Stimulated activated CD8-positive, alpha-beta memory T cell treated with anti-CD3 and anti-CD28 coated beads, Interleukin-2, amount 100 ng/mL, for 48 hours (primary cell): ENCODE measurements around the gene PHF2.

ENCODE experiments used
- DNase-seq, 2 donors: peaks; one replicate each; pipeline ENCODE4 v3.0.0-alpha.2; 2020; ENCODE audit warnings: low read depth in 2 of 2

PHF2 gene

GRCh38 chr9:93630806-93631411, 54.5 kb downstream of the PHF2 start:
- no peak for DNase-seq

GRCh38 chr9:93633492-93634221, 57.3 kb downstream of the PHF2 start:
- no peak for DNase-seq

GRCh38 chr9:93634311-93635185, 58.2 kb downstream of the PHF2 start:
- no peak for DNase-seq

- no peak for DNase-seq
Measured at GRCh38 chr9:93635186-93636107, 59.1 kb downstream of the PHF2 start.

DNA sequence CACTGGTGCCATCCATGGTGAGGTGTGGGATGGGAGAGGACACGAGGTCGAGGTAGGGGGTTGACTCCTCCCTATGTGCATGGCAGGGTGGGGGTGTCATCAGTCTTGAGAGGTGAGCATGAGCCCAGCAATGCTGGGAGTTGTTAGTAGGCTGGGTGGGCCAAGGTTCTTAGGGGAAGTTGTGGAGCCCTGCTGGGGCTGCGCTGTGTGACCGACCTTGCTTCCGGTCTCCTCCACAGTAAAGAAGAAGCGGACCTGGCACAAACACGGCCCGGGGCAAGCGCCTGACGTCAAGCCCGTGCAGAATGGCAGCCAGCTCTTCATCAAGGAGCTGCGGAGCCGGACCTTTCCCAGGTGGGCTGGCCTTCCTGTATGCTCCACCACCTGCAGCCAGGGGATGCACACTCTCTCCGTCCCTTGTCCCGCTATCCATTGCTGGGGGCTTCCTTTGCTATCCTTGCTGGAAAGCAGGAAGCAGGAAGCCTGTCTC, 59.8 kb downstream of the PHF2 start:
- no peak for DNase-seq

GRCh38 chr9:93636667-93637066, 60.3 kb downstream of the PHF2 start:
- no peak for DNase-seq

- no peak for DNase-seq
Measured at GRCh38 chr9:93637886-93638285, 61.5 kb downstream of the PHF2 start.

DNA sequence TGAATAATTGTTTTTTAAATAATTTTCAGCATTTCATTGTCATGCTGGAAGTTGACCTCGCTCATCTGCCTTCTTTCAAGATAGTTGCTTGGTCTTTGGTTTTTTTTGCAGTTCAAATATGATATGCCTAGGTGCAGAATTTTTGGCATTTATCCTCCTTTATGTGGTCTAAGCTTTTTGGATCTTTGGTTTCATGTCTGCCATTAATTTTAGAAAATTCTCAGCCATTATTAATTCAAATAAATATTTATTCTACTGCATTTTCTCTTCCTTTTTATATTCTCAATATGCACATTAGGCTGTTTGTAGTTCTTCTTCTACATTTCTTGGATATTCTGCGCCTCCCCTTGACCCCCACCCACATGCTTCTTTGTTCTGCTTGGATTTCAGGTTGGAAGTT, 63.6 kb downstream of the PHF2 start:
- no peak for DNase-seq

- DNase-seq: no peak
Measured at GRCh38 chr9:93642961-93643360, 66.6 kb downstream of the PHF2 start.

DNA sequence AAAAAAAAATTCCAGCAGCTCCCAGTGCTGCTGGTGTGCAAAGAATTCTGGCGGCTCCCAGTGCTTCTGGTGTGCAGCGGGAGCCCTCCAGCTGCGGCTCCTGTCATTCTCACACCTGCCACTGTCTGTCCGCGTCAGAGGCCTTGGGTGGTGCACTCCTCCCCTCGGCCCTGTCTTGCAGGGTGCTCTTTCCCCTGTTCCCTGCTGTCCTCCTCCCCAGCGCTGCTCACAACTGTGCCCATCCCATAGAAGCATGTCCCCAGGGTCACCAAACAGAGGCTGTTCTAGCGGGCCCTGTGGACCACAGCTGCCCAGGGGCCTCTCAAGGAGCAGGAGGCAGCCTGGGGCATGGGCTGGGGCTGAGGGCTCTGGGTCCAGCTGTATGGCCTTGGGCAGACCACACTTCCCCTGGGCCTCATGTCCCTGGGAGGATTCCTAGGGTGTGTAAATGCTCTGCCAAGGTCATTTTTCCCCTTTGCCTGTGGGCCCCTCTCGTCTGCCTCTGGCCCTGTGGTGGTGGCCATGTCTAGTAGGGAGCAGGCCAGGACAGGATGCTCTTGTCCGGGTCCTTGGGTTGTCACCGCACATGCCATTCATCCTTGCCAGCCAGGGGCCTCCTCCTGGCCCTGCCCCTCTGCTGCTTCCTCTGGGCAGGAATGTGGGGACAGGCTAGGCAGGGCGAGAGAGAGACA, 68.2 kb downstream of the PHF2 start:
- no peak for DNase-seq

DNA sequence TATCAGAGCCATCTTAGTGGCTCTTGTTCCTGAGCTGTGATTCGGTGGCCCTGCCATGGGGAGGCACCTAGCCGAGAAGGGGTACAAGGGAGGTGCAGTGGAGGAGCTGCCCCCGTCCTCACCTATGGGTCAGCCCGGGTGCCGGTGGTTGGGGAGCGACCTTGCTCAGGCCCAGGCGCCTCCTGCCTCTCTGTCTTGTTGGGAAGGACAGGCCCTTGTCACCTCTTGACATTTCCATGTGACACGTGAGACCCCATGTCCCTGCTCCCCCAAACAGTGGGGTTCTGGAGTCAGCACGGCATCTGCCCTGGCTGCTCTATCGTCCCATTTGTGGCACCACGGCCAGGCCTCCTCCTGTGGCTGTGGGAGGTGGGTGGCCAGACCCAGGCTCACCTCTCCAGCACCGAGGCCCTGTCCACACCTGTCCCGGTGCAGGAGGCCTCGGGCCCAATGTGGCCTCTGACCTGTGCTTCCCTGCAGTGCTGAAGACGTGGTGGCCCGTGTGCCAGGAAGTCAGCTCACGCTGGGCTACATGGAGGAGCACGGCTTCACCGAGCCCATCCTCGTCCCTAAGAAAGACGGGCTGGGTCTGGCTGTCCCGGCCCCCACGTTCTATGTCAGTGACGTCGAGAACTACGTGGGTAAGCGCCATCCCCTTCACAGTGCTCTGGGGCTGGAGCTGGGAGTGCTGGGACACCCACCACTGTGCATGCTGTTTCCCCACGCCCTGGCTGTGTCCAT, 68.9 kb downstream of the PHF2 start:
- no peak for DNase-seq

DNA sequence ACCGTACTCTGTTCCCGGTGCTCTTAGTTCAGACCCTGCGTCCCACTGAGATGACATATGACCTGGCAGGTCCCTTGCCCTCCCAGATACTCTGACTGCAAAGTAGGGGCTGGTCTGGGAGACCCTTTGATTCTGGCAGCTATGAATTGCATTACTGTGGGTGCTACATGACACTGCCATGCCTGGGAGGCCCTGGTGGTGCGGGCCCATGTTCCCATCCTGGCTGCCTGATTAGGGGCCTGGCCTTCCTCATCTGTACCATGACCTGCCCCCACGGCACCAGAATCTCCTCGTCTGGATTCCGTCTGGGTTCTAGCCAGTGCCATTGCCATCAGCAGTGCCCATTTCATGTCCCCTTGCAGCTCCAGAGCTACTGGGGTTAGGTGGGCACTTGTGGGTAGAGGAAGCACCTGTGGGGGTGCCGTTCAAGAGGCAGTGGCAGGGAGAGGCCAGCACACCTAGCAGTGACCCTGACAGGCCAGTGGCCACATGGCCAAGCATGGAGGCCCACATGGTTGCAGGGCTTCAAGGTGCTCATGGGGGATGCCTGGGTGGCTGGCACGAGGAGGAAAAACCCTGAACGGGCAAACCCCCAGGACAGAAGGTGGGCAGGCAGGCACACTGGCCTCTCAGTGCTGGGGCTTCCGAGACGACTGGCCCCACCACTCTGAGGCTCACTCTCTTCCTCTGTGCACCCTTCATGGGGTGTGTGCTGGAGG, 69.7 kb downstream of the PHF2 start:
- DNase-seq: no peak

DNA sequence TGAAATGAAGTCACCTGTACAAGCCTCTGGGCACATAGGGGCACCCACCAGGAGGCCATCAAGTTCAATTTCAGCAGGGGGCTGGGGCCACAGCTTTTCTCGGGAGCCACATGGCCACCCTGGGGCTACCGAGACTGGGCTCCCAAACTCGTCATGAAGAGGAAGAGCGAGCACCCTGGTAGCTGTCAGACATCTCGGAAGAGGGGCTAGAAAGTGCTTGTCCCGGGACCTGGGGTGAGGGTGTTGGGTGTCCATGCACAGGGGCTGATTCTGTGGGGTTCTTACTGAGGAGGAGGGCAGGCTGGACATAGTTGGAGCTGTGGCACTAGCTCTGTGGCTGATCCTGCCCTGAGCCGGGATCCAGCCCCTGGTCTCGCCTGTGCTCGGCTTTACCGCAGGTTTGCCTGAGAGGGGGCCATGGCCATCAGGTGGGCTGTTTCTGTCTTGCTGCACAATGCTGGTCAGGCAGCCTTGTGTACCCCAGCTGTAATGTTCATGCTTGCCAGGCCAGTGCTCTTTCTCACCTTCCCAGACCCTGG, 70.3 kb downstream of the PHF2 start:
- DNase-seq: no peak

GRCh38 chr9:93648181-93648580, 71.8 kb downstream of the PHF2 start:
- DNase-seq: no peak

GRCh38 chr9:93648836-93649235, 72.5 kb downstream of the PHF2 start:
- no peak for DNase-seq

GRCh38 chr9:93649610-93650261, 73.4 kb downstream of the PHF2 start:
- DNase-seq: no peak

DNA sequence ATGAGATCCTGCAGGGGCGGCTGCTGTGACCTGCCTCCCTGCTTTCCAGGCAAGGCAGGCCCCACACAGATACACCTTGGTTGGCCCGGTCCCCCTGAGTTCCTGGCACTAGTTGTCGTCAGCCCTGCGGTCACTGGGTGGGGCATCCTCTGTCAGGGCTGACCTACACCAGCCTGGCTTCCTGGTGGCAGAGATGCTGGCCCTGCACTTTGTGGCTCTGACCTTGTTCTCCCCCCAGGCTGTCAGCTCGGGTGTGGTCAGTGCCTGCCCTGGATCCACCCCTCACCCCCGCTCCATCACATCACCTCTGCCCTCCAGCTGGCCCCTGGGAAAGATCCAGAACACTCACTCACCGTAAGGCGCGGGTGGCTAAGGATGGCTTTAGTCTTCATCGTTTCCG, 74.1 kb downstream of the PHF2 start:
- DNase-seq: no peak

DNA sequence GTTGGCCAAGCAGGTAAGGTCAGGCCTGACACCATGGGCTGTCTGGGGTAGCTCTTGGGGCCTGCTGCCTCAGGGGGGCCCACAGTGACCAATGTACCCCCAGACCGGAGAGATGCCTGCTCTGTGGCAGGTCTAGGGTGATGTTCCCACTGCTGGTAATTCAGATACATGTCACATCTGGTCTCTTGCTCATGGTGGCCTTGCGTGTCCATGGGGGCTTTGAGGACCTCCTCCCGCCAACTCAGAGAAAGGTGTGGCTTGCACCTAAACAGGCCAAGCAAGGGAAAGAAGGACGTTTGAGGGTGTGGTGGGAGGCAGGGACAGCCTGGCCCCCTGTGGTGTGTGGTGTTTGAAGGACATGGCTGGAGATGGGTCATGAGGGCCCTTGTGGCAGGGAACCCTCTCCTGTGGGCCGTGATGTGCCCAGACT, 75.2 kb downstream of the PHF2 start:
- DNase-seq: no peak
